IPS-20b (cell line): Measurements from ENCODE around the gene AVL9.
"Not testable (repeated sequence)": the region's sequence is repeated elsewhere in the genome, so short reads cannot be mapped to it uniquely, and the experiment has no call there.

Experiments
- H3K27ac ChIP-seq: one replicate; pipeline ENCODE4 v1.5.1; 2013; ENCODE audit warnings: low read length
- H3K27me3 ChIP-seq: 2 replicates; pipeline ENCODE4 v1.6.1; 2013; ENCODE audit warnings: mild to moderate bottlenecking, low read length, inconsistent platforms; ENCODE audit not compliant: insufficient read depth
- H3K36me3 ChIP-seq: 2 replicates; pipeline ENCODE4 v1.6.1; 2013; ENCODE audit warnings: low read depth, mild to moderate bottlenecking, inconsistent platforms, low read length, moderate library complexity; ENCODE audit not compliant: insufficient read depth
- H3K4me1 ChIP-seq: 2 replicates; pipeline ENCODE4 v1.6.1; 2013; ENCODE audit warnings: mild to moderate bottlenecking, control low read depth, inconsistent platforms, low read length, moderate library complexity; ENCODE audit not compliant: insufficient read depth
- H3K4me3 ChIP-seq: 2 replicates; pipeline ENCODE4 v1.5.1; 2013; ENCODE audit warnings: mild to moderate bottlenecking, low read length, inconsistent platforms
- H3K9ac ChIP-seq: 2 replicates; pipeline ENCODE4 v1.6.1; 2013; ENCODE audit warnings: low read depth, mild to moderate bottlenecking, inconsistent platforms, low read length, moderate library complexity
- H3K9me3 ChIP-seq: 2 replicates; pipeline ENCODE4 v1.6.1; 2013; ENCODE audit warnings: mild to moderate bottlenecking, low read depth, low read length, inconsistent platforms; ENCODE audit not compliant: insufficient read depth

Gene AVL9

DNA sequence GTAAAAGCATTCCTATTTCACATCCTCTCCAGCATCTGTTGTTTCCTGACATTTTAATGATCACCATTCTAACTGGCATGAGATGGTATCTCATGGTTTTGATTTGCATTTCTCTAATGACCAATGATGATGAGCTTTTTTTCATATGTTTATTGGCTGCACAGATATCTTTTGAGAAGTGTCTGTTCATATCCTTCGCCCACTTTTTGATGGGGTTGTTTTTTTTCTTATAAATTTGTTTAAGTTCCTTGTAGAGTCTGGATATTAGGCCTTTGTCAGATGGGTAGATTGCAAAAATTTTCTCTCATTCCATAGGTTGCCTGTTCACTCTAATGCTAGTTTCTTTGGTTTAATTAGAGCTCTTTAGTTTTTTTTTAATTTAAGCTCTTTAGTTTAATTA lies 4.9 kb downstream of the AVL9 start:
- not testable (repeated sequence) for H3K9ac ChIP-seq, H3K4me1 ChIP-seq, H3K36me3 ChIP-seq, H3K27me3 ChIP-seq, H3K9me3 ChIP-seq, H3K27ac ChIP-seq, H3K4me3 ChIP-seq

GRCh38 chr7:32500922-32501341 lies 5.6 kb downstream of the AVL9 start:
- Histone ChIP-seq H3K4me3 (no peak overlapping the region), H3K4me1 (peaks cover 8% of the 10 kb centered on the region), H3K27ac (no peak overlapping the region)

DNA sequence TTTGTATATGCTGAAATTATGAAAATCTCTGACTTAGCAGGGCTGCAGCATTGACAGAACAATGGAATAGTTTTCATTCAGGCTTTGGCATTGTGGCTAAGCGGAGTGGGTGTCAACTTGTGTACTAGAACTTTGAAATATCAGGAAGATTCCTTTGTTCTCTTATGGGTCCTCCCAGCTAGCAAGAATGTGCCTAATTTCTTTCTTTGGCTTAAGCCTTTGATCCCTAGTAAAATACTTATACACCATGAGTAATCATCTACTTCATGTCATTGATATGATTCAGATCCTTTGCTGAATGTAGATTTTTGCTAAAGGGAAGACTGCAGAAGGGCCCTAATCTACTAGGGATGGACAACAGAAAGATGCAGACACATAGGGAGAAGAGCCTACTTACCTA lies 6.2 kb downstream of the AVL9 start:
- no peak overlapping the region for H3K9ac ChIP-seq
- no peak overlapping the region for H3K27ac ChIP-seq
- no peaks in the 10 kb centered on the region for H3K27me3 ChIP-seq
- H3K9me3 ChIP-seq = no peaks in the 10 kb centered on the region
- no peak overlapping the region for H3K4me3 ChIP-seq
- peaks cover 8% of the 10 kb centered on the region for H3K4me1 ChIP-seq
- no peaks in the 10 kb centered on the region; the same call in 1 of the 2 replicates for H3K36me3 ChIP-seq

More at GRCh38 chr7:32500922-32501341, 5.6 kb downstream of the AVL9 start:
- no peaks in the 10 kb centered on the region for H3K9me3 ChIP-seq
- no peaks in the 10 kb centered on the region; the same call in 1 of the 2 replicates for H3K36me3 ChIP-seq
- H3K9ac ChIP-seq = peak overlapping the region; percentile 52; the same call in 1 of the 2 replicates
- H3K27me3 ChIP-seq = no peaks in the 10 kb centered on the region

DNA sequence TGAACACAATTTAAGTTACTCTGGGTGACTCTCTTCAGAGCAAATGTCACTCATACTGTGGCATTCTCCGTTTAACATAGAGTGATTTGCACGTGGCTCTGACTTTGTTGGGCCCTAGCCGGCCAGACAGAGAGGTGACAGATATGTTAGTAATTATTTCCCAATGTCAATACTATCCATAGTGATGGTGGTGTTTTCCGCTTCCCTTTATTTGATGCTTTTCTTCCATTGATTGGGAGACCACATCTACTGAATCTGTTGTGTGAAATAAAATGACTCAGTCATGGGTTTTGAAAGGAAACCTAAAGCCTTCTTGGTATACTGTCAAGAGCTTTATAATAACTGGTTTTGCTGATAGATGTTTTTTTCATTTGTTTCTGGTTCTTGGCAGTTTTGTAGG lies 7.4 kb downstream of the AVL9 start:
- no peak overlapping the region for H3K4me3 ChIP-seq
- H3K27ac ChIP-seq = no peak overlapping the region

DNA sequence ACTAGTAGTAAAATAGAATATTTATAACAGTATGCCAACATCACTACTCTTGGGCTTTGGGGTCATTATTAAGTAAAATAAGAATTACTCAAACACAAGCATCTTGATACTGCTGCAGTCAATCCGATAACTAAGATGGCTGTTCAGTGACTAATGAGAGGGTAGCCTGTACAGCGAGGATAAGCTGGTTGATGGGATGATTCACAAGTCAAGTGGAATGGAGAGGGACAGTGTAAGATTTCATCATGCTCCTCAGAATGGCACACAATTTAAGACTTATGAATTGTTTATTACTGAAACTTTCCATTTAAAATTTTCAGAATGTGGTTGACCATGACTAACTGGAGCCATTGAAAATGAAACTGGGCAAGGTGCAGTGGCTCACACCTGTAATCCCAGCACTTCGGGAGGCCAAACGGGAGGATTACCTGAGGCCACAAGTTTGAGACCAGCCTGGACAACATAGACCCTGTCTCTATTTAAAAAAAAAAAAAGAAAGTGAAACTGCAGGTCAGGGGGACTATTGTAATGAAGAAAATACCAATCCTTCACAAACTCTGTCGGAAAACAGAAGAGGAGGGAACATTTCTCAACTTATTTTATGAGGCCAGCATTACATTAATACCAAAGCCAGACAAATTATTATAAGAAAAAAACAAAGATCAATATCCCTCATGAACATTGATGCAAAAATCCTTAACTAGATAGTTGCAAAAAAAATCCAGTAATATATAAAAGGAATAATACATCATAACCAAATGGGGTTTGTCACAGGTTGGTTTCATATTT lies 11.2 kb downstream of the AVL9 start:
- no peaks in the 10 kb centered on the region for H3K27me3 ChIP-seq
- H3K4me1 ChIP-seq = no peaks in the 10 kb centered on the region
- H3K9ac ChIP-seq = no peak overlapping the region
- no peak overlapping the region for H3K27ac ChIP-seq
- H3K36me3 ChIP-seq = no peaks in the 10 kb centered on the region; the same call in 1 of the 2 replicates
- H3K9me3 ChIP-seq = no peaks in the 10 kb centered on the region
- no peak overlapping the region for H3K4me3 ChIP-seq

More for the DNA sequence above, 7.4 kb downstream of the AVL9 start:
- H3K4me1 ChIP-seq = peaks cover 8% of the 10 kb centered on the region
- no peak overlapping the region for H3K9ac ChIP-seq
- no peaks in the 10 kb centered on the region; the same call in 1 of the 2 replicates for H3K36me3 ChIP-seq
- H3K27me3 ChIP-seq = no peaks in the 10 kb centered on the region
- no peaks in the 10 kb centered on the region for H3K9me3 ChIP-seq

DNA sequence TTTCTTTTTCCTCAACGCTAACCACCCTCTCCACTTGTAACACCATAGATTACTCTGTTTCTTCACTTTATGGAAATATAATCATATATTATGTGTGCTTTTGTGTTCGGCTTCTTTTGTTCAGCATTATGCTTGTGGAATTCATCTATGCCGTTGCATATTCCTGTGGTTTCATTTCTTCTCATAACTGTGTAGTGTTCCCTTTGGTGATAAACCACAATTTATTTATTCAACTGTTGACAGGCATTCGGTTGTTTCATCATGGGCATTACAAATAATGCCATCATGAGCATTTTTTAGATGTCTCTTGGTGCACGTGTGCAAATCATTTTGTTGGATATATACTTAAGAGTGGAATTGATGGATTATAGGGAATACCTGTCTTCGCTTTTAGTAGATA lies 12.1 kb downstream of the AVL9 start:
- no peaks in the 10 kb centered on the region; the same call in 1 of the 2 replicates for H3K36me3 ChIP-seq
- H3K27ac ChIP-seq = no peak overlapping the region
- H3K27me3 ChIP-seq = no peaks in the 10 kb centered on the region
- no peak overlapping the region for H3K9ac ChIP-seq
- H3K4me3 ChIP-seq = no peak overlapping the region
- H3K9me3 ChIP-seq = no peaks in the 10 kb centered on the region
- H3K4me1 ChIP-seq = peaks cover 9% of the 10 kb centered on the region

DNA sequence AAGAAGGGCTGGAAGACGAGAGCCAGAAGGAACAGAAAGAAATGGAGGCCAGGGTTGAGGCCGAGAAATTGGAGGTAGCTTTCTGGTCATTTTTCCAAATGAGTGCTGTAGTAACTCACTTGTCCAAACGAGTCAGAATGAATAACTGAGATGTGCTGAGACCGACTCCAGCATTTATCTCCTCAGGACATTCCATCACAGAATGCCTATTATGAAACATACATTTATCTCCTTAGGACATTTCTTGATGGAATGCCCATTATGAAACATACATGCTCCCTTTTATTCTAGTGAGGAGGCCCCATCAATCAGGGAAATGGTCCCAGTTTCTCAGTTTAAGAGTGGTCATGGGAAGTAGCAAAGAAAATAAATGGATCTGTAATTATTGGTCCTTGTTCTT lies 16.5 kb downstream of the AVL9 start:
- H3K27ac ChIP-seq = no peak overlapping the region
- no peaks in the 10 kb centered on the region for H3K27me3 ChIP-seq
- H3K36me3 ChIP-seq = peaks cover 11% of the 10 kb centered on the region; the same call in 1 of the 2 replicates
- no peak overlapping the region for H3K9ac ChIP-seq
- H3K4me3 ChIP-seq = no peak overlapping the region
- H3K4me1 ChIP-seq = peaks cover 24% of the 10 kb centered on the region
- peaks cover 22% of the 10 kb centered on the region for H3K9me3 ChIP-seq

DNA sequence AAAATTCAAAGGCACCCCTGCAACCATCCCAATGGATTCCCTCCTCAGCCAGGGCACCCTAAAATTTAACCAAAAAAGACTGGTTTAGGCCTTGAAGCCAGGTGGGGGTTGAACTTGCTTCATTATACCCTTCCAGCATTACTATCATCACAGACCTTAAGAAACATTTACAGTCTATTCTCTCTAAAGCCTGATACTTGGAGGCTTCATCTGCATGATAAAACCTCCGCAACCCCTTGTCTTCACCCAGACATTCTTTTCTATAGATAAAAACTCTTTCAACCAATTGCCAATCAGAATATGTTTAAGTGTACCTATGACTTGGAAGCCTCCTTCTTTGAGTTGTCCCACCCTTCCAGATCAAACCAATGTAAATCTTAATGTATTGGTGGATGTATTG lies 17.9 kb downstream of the AVL9 start:
- Histone ChIP-seq H3K9me3 (peaks cover 35% of the 10 kb centered on the region), H3K27me3 (no peaks in the 10 kb centered on the region), H3K4me3 (peak overlapping the region; percentile 24; the same call in 1 of the 2 replicates), H3K9ac (peak overlapping the region; percentile 52; the same call in 1 of the 2 replicates), H3K4me1 (peaks cover 24% of the 10 kb centered on the region), H3K36me3 (peaks cover 11% of the 10 kb centered on the region; the same call in 1 of the 2 replicates), H3K27ac (peak overlapping the region; percentile 67)

DNA sequence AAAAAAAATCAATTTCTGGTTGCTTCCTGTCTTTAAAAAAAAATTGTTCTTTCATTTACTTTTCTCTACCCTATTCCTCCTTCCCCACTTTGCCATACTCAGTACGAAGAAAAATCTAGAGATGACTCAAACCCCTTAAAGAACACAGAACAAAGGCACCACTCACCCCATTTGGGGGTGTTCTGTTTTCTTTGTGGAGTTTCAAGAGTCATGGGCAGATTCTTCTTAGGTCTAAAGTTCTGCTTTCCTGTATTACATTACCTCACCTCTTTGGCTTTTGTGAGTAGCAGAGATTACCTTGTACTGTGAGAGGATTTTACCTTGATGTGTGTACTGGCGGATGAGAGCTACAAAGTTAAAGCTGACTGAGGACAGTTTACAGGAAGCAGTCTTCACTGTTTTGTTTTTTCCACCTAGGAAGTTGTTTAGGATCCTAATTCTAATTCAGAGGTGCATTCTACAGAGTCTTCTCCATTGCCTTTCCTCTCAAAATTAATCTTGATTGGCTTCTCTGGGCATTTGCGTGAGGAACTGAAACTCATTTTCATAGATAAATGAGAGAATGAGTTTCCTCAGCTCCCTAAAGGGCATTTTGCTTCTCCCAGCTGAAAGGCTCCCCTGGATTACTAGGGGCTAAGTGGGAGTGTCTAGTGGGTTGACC lies 20.7 kb downstream of the AVL9 start:
- Histone ChIP-seq H3K9ac (no peak overlapping the region), H3K36me3 (peaks cover 26% of the 10 kb centered on the region)

DNA sequence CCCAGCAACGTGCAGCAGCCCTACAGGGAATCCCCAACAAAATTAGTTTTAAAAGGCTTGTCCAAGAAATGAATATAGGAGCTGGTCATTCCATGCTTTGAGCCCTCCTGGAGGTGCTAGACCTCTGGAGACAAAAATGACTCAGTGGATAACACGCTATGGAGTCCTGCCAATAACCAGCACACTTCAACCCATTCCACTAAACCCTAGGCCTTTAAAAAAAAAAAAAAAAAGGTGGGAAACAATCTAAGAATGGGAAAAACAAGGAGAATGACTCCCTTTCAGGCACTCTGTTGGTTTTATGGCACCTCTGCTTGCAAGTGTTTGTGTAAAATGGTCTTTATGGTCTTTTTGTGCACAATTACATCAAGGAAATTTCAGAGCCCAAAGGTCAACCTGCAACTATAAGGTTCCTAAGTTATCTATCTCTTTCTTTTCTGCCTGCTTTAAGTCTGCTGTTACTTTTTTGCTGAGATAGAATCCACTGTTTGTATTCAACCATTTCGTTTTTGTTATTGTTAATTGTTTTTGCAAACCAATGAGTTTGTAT lies 21.3 kb downstream of the AVL9 start:
- H3K9ac ChIP-seq = no peak overlapping the region
- H3K4me3 ChIP-seq = no peak overlapping the region

More for the DNA sequence above, 20.7 kb downstream of the AVL9 start:
- H3K9me3 ChIP-seq = peaks cover 63% of the 10 kb centered on the region
- no peak overlapping the region for H3K27ac ChIP-seq
- peaks cover 24% of the 10 kb centered on the region for H3K4me1 ChIP-seq
- no peaks in the 10 kb centered on the region for H3K27me3 ChIP-seq
- no peak overlapping the region for H3K4me3 ChIP-seq

GRCh38 chr7:32518534-32519140 lies 23.3 kb downstream of the AVL9 start:
- Histone ChIP-seq H3K4me3 (no peak overlapping the region; the same call in 1 of the 2 replicates), H3K4me1 (peaks cover 4% of the 10 kb centered on the region), H3K9me3 (peaks cover 80% of the 10 kb centered on the region), H3K27ac (no peak overlapping the region), H3K9ac (no peak overlapping the region), H3K27me3 (no peaks in the 10 kb centered on the region), H3K36me3 (peaks cover 32% of the 10 kb centered on the region)

More for the DNA sequence above, 21.3 kb downstream of the AVL9 start:
- no peaks in the 10 kb centered on the region for H3K27me3 ChIP-seq
- peaks cover 30% of the 10 kb centered on the region for H3K36me3 ChIP-seq
- H3K27ac ChIP-seq = no peak overlapping the region
- H3K4me1 ChIP-seq = peaks cover 23% of the 10 kb centered on the region
- H3K9me3 ChIP-seq = peaks cover 69% of the 10 kb centered on the region
